Caki2 (cell line): ENCODE results near the gene SPIRE1. TPM values are rescaled to one million over a fixed set of nuclear protein-coding genes. Genes with fewer than 3 reads are reported as not detected.

Experiments used
- DNase-seq: peaks from one replicate; pipeline ENCODE4 v3.0.0-alpha.2; 2015; ENCODE audit warnings: low read depth
- in situ Hi-C: cut with HindIII; loops from 2 replicates; pipeline ENCODE4 v1.10.0; 2016; ENCODE audit warnings: low sequenced_read_pairs, low pct_unique_long_range_greater_than_20kb, mixed read lengths
- total RNA-seq: library from RNA; depleted of rRNA; stranded (reverse); fragments of >200 nt; shearing (Covaris generic); gene quantifications from 2 replicates; pipeline ENCODE4 v1.2.3, GENCODE V29; 2014; ENCODE audit warnings: low replicate concordance; rRNA removed

Gene SPIRE1
- total RNA-seq = 11.4 and 40.2 TPM in 2 replicates

DNA sequence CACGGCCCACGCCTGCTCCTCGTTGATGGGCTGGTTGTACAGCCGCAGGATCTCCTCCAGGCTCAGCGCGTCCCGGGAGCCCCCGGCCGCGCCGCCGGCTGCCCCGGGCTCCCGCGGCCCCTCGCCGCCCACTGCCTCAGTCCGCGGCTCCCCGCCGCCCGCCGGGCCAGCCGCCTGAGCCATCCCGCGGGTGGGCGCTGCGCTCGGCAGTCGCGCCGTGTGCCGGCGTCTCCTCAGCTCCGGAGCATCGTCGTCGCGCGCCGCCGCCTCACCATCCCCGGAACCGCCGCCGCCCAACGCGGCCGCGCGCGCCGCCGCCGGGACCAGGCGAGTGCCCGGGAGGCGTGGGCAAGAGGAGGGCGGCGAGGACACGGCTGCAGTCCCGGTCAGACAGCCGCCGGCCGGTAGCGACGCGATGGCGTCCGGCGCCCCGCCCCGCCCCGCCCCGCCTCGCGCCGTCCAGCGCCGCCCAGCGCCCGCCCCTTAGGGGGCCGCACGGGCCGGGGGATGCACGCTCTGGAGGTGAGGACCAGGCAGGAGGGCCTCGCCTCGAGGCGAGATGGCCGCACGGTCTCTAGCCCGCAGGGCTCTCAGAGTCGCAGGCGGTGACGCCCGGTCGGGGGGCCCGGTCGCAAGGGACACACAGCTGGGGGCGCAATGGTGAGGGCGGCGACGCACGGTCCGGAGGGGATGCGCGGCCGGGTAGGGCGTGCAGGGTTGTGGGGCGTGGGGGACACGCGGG lies at the start of gene SPIRE1:
Gene SPIRE1 (minus strand): TSS at position 424 of the 742 bp plus-strand sequence. CDS start 241 bp downstream, at position 183.
- in situ Hi-C loops = no loop called here
- peak; percentile 80 for DNase-seq

DNA sequence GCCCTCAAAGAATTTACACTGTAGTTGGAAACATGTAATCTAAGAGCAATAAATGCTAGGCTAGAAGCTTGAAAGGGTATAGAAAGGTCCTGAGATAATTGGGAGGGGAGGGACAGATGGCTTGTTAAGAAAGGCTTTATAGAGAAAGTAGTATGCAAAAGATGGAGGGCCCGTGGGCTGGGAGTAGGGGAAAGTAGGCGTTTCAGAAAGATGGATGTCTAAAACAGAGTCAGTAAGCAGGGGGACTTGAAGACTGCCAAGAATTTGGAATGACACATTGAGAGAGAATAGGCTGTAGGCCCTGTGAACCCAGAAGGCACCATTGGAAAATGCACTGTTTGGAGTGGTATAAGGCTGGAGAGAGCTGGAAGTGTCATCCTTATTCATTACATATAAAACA lies 45.8 kb upstream of the SPIRE1 start:
- in situ Hi-C loops = loop anchor here (25.0 kb wide), 1 partner anchor 209 kb away; no protein-coding TSS in a partner anchor
- DNase-seq = no peak

DNA sequence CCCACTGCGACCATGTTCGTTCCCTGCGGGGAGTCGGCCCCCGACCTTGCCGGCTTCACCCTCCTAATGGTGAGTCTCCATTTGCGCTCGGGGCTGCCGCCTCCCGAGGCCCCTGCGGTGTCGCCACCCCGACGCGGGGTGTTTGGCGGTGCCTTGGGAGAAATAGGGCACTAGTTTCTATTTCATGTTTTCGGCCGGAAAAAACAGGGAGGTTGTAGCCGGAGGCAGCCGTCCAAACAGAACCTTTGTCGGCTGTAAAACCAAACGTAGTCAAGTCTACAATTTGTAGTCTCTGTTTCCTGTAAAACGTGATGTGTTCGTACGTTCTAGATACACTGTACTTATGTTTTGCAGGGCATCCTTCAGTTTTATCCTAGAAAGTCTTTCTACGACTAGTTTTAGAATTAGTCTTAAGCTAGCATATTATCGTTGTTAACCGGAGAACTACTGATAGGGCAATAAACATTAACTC lies 45.2 kb upstream of the SPIRE1 start:
- in situ Hi-C loops = loop anchor here (25.0 kb wide), 1 partner anchor 209 kb away; no protein-coding TSS in a partner anchor
- no peak for DNase-seq

DNA sequence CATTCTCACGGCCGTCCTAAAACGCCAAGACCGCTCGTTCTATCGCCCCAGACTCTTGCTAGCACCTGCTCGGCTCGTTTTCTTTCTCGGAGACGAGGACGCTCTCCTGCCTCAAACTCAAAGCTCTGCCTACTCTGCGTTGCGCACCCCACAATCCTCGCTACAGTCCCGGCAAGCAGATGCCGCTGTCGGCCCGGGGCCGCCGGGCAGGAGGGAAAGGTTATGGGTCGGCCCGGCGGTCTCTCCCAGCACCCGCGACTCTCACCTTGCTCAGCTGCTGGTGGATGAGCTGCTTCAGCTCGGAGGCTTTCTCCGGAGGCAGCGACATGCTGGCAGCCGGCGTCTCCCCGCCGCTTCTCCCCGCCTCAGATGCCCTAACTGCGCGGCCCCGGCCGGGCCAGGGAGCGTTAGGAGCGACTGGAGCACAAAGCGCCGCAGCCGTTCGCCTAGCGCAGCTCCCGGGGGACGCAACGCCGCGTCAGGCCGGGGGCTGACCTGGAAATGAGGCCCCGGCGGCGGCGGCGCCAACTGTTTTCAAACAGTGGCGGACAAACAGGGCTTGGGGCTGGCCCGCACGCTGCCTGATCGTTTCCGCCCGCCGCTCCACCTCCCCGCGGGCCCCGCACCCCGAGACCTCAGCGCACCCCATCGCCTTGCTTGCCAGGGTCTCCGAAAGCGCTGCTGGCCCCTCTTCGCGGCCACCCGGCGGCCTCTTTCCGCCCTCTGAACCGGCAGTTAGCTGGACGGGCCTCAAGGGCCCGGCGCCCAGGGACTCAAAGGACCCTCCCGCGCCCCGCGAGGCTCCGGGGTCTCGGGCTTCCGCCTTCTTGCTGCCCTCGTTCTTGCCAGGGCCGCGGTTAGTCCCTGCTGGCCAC lies 44.6 kb upstream of the SPIRE1 start, which contains the start of the genes CEP76 and PSMG2:
Gene CEP76 (minus strand): TSS at position 503 of the 875 bp plus-strand sequence. CDS start 175 bp downstream, at position 328.
Gene PSMG2 (plus strand): TSS at position 822 of the 875 bp plus-strand sequence. CDS start 66 bp downstream, outside the sequence.
- in situ Hi-C loops = loop anchor here (25.0 kb wide), 1 partner anchor 210 kb away; no protein-coding TSS in a partner anchor
- DNase-seq = peak; percentile 91

DNA sequence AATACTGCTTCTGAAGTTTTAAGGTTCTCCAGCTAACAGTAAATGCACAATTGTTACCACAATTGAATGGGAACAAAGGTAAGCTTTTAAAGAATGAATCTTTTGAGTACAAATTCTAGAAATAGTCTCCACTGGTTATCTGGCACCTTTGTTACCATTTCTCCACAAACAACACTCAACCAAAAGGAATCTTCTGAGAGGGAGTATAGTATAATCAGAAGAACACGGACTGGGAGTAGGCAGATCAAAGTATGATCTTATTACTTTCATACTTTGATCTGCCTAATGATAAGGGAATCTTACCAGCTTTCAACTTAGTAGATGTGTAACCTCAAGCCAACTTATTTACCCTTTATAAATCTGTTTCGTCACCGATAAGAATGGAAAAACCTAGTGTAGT lies 43.3 kb upstream of the SPIRE1 start:
- in situ Hi-C loops = loop anchor here (25.0 kb wide), 1 partner anchor 211 kb away; no protein-coding TSS in a partner anchor
- DNase-seq = no peak

DNA sequence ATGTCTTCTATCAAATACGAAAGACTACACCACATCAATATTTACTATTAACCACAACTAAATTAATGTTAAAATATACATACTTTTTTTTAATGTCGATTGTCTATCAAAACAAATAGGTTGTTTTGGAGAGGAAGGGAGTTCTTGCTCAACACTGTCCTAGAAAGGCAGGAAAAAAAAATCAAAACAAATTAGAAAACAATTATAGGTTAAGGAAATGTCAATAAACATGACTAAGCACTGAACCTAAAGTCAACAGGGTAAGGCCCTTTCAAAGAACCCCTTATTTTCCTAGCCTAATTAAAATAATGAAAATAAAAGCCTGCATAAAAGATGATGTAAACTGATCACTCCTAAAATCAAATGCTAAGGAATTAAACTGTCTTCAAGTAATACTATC lies 41.8 kb upstream of the SPIRE1 start:
- in situ Hi-C loops = loop anchor here (25.0 kb wide), 1 partner anchor 213 kb away; no protein-coding TSS in a partner anchor
- DNase-seq = no peak

DNA sequence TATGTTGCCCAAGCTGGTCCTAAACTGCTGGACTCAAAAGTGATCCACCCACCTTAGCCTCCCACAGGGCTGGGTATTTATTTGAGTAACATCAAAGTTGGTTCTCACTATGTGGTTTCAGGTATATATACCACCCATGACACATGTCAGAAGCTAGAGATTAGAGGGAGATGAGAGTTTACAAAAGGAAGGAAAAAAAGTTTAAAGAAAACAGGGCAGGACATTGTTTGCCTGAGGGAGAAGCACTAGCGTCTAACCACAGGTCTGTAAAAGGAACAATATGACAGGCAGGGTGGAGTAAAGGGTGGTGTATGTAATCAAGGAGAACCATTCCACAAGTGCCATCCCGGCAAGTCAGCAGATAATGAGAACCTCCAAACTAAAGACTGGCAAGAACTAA lies 36.1 kb upstream of the SPIRE1 start:
- peak; percentile 38 for DNase-seq

DNA sequence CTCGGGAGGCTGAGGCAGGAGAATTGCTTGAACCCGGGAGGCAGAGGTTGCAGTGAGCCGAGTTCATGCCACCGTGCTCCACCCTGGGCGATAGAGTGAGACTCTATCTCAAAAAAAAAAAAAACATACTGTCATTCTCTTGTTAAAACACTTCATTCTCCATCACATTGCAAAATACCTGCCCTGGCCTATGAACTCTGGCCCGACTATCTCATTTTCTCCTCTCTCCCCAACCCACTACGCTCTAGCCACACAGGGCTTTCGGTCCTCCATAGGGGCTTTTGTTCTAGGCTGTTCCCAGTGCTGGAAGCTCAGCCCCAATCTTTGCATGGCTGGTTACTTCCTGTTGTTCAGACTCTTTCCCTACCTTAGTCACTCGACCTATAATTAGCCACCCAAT lies 34.3 kb upstream of the SPIRE1 start:
- in situ Hi-C loops = no loop called here

More for the DNA sequence above, 36.1 kb upstream of the SPIRE1 start:
- in situ Hi-C loops = no loop called here

DNA sequence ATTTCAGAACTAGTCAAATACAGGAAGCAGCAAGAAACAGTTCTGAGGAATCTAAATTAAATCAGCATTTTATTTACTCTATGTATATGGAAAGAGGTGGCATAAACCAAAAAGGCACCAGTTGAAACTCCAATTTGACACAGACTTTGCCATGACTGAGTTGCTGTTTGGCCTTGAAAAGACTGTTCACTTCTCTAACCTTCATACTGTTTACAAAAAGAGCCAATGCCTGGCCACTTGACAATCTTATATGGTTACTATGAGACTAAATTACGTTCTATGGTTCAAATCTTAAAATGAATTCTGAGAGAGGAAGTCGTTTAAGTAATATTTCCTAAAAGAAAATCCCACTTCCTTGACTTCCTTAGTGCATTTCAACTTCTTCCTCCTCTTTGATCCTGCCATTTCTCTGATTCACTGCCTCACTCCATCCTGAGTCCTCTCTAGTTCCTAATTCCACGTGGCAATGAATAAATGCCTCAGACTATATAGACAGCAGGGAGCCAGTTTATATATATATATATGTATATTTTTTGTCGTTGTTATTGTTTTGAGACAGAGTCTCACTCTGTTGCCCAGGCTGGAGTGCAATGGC lies 31.4 kb upstream of the SPIRE1 start:
- DNase-seq = no peak
- in situ Hi-C loops = no loop called here

More for the DNA sequence above, 34.3 kb upstream of the SPIRE1 start:
- DNase-seq = no peak

DNA sequence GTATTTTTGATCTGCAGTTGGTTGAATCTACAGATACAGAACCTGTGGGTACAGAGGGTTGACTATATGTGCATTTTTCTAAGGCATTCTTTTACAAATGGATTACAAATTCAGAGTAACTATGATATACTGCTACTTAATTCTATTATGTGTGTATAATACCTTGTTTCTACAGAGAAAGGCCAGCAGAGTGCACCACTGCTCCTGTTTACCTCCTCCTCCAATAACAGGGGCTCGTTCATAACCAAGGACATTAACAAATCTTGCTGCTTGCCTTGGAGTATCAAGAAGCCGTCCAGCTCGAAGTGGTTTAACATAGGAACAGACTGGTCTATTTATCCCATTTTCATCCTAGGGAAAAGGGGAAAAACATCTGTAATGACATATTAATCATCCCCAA lies 28.2 kb upstream of the SPIRE1 start:
- in situ Hi-C loops = no loop called here
- no peak for DNase-seq

DNA sequence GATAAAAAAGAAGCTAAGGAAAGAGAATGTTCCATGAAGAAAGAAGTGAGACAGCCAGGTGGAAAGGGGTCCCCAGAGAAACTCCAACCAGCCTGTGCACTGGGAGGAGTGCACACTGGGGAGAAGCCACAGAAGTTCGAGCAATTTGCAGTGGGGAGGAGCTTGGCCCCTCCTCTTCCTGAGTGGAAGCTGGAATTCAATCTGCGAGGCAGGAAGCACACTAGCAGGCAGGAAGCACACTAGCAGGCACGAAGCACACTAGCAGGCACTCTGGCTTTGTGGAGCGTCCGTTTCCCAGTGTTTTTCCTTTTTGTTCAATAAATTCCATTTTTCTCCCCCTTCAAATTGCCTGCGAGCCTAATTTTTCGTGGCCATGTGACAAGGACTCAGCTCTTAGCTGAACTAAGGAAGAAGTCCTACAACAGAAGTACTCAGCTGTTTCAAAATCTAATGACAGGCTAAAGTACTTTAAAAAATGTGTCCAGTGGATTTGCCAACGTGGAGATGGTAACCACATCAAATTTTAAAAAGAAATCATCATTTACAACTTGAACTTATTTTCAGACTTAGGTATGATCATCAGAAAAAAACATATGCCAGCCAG lies 21.4 kb upstream of the SPIRE1 start:
- DNase-seq = no peak
- in situ Hi-C loops = loop anchor here (10.0 kb wide), 1 partner anchor 224 kb away; no protein-coding TSS in a partner anchor

DNA sequence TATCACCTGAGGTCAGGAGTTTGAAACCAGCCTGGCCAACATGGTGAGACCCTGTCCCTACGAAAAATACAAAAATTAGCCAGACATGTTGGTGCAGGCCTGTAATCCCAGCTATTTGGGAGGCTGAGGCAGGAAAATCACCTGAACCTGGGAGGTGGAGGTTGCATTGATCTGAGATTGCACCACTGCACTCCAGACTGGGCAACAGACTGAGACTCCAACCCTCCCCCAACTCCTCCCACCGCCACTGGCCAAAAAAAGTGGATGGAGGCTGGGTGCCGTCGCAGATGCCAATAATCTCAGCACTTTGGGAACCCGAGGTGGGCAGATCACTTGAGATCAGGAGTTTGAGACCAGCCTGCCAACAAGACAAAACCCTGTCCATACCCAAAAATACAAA lies 10.1 kb upstream of the SPIRE1 start:
- DNase-seq = no peak
- in situ Hi-C loops = no loop called here

DNA sequence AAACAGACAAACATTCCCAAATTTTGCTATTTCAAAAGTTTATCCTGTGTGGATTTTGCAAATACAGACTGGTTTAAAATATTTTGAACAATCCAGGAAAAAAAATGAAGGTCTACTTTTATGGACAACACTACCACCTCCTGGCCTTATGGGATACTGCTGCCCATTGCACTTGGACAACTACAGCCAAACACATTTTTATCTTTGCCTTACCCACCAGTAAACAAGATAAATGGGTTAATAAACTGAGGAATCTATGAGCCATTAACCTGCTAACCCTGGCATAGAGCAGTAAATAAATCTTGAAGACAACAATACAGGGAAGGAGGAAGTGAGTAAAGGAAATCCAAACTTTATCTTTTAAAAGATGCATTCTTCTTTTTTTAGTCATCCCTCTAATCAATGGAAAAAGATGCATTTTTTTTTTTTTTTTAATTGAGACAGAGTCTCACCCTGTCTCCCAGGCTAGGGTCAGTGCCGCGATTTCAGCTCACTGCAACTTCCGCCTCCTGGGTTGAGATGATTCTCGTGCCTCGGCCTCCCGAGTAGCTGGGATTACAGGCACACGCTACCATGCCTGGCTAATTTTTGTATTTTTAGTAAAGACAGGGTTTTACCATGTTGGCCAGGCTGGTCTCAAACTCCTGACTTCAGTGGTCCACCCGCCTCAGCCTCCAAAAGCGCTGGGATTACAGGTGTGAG lies 2.1 kb upstream of the SPIRE1 start:
- DNase-seq = peak; percentile 70
- in situ Hi-C loops = no loop called here

DNA sequence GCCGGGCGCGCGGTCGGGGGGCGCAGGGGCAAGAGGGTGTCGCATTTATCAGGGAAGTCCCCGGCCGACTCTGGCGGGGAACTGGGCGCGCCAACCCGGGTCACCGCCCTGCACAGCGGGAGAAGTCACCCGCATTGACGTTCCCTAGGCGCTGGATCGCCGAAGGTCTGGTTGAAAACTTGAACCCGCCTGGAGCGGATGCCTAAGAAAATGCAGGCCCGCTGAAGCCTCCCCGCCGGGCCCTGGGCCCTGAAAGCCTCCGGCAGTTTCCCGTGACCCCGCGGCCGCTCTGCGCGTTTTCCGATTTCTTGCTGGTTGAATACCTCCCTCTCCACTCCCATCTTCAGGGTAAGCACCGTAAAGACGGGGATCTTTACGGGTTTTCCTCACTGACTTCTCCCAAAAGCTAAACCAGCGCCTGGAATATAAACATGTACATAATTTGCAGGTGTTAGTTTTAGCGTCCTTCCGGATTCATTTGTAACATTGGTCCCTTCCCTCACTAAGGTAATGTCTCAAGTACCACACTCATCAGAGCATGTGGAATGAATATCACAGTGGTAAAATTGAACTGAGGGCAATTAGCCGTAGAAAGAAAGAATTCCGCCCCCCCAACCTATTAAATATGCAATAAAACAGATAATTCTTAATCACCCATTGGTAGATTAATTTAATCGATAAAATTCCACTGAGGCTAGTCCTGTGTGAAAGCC lies 675 bp upstream of the SPIRE1 start:
- DNase-seq = peak; percentile 61
- in situ Hi-C loops = no loop called here

DNA sequence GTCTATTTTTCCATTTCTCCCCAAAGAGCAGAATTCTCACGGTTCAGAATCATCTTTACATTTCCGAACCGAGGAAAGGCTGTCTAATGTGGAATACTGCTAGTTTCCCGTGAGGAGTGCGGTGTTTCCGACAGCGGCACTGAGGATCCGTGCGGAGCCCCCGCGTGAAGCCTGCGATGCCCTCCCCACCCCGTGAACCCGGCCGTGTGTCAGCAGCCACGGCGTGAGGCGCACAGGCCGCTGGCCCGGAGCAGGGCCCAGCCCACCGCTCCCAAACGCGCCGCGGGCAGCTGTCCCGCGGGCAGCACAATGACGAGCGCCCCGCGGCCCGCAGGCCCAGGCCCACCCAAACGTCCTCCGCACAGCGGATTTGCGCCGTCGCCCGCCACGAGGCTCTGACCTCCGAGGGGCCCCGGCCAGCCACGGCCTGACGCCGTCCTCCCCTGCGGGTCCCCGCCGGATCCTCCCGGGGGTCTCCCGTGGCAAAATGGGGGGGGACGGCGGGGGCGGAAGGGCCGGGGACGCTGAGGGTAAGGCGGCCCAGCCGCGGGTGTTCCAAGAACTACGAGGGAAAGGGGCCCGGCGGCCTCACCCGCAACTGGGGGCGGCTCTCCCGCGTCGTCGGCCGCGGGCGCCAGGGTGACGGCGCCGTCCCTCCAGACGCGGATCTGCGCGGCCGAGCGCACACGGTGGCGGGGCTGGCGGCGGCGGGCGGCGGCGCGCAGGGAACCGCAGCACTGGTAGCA lies 796 bp downstream of the SPIRE1 start:
- in situ Hi-C loops = no loop called here
- peak; percentile 30 for DNase-seq

DNA sequence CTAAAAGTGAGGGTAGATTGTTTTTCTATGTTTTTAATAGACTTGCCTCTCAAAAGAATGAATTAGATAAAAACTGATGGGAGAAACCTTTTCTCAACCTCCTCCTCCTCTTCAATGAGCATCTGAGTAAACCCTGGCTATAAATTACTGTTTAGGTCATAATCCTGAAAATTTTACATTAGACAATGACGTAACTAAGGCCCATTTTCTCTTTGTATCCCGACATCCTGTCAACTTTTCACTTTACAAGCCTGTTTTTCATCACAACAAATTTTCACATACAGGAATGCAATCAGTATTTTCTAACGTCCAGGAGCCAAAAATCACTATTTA lies 1.3 kb downstream of the SPIRE1 start:
- in situ Hi-C loops = no loop called here
- DNase-seq = no peak
